Measurements from ENCODE around the gene PIAS4. TPM values are rescaled to one million over a fixed set of nuclear protein-coding genes. Genes with fewer than 3 reads are reported as not detected.

Gene PIAS4
- total RNA-seq, 2 experiments from 2014 or later = 32.1 to 38.3 TPM

DNA sequence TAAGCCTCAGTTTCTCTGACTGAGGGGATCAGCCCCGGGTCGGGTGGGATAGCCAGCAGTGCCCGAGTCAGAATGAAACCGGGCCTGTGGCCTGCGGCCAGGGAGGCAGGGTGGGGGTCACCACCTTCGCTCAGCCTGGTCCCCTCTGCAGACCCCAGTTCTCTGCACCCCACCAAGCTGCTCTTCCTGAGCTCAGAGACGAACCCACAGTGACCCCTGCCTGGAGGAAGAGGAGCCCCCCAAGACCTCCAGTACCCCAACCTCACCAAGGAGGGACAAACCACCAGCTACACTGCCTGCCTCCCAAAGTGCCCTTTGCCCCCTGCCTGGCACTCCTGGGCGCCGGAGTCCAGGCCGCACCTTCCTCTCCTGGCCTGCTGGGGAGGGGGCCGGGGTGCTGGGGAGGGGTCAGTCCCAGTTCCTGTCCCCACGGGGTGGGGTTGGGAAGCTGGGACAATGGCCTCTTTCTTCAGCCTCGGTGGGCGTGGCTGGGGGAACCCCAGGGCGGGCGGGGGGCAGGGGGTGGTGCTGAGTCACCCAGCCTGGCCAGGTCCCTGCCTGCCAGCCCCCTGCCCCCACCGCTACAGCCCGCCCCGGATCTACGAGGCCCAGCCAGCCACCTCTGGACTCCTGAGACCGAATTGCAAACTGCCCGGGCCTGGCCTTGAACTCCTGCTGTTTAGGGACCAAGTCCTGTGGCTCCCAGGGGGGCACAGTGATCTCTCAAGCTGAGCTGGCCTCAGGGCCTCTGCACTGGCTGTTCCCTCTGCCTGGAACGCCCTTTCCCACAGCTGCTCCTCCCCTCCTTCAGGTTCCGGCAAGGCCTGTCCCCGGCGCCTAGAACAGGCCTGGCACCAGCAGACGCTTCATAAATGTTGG is 44.8 kb downstream of the PIAS4 start:
- Mint-ChIP-seq H3K36me3 (peaks cover 35% of the 10 kb centered on the region), H3K4me1 (peaks cover 24% of the 10 kb centered on the region)

GRCh38 chr19:4052993-4053422 is 45.5 kb downstream of the PIAS4 start:
- DNase-seq = no peak
- Mint-ChIP-seq H3K27ac (no peak overlapping the region), H3K27me3 (no peaks in the 10 kb centered on the region), H3K9me3 (no peaks in the 10 kb centered on the region), H3K4me3 (no peak overlapping the region), H3K36me3 (peaks cover 39% of the 10 kb centered on the region), H3K4me1 (peaks cover 27% of the 10 kb centered on the region)
- no peak for ATAC-seq (ENCODE audit: low read depth)
- POLR2A ChIA-PET = no interaction called here

More for the DNA sequence above, 44.8 kb downstream of the PIAS4 start:
- ATAC-seq (ENCODE audit: low read depth) (no peak), DNase-seq (no peak)
- Mint-ChIP-seq H3K27me3 (no peaks in the 10 kb centered on the region), H3K4me3 (no peak overlapping the region), H3K9me3 (no peaks in the 10 kb centered on the region), H3K27ac (no peak overlapping the region)
- POLR2A ChIA-PET = interaction anchor here (0.8 kb wide), 1 partner anchor 37 kb away, joined by 4 read pairs; no protein-coding TSS in a partner anchor

GRCh38 chr19:4053423-4054324 is 46.1 kb downstream of the PIAS4 start:
- no peaks in the 10 kb centered on the region for H3K9me3 Mint-ChIP-seq
- peaks cover 39% of the 10 kb centered on the region for H3K36me3 Mint-ChIP-seq
- no peak overlapping the region for H3K27ac Mint-ChIP-seq
- no peaks in the 10 kb centered on the region for H3K27me3 Mint-ChIP-seq
- H3K4me3 Mint-ChIP-seq = no peak overlapping the region
- POLR2A ChIA-PET = no interaction called here
- H3K4me1 Mint-ChIP-seq = peaks cover 27% of the 10 kb centered on the region
- ATAC-seq (ENCODE audit: low read depth) = no peak
- DNase-seq = no peak

- Mint-ChIP-seq H3K27ac (no peak overlapping the region), H3K4me3 (no peak overlapping the region), H3K4me1 (peaks cover 26% of the 10 kb centered on the region), H3K27me3 (no peaks in the 10 kb centered on the region), H3K9me3 (no peaks in the 10 kb centered on the region), H3K36me3 (peaks cover 38% of the 10 kb centered on the region)
- no peak for DNase-seq
- no peak for ATAC-seq (ENCODE audit: low read depth)
- POLR2A ChIA-PET = no interaction called here
Measured at GRCh38 chr19:4054441-4055208, 47.1 kb downstream of the PIAS4 start.

- no peaks in the 10 kb centered on the region for H3K27me3 Mint-ChIP-seq
- ATAC-seq (ENCODE audit: low read depth) = no peak
- no peak overlapping the region for H3K4me3 Mint-ChIP-seq
- POLR2A ChIA-PET = no interaction called here
- DNase-seq = no peak
- H3K27ac Mint-ChIP-seq = no peak overlapping the region
- H3K9me3 Mint-ChIP-seq = no peaks in the 10 kb centered on the region
- H3K36me3 Mint-ChIP-seq = peaks cover 36% of the 10 kb centered on the region
- peaks cover 24% of the 10 kb centered on the region for H3K4me1 Mint-ChIP-seq
Measured at GRCh38 chr19:4055209-4055552, 47.6 kb downstream of the PIAS4 start.

- ATAC-seq (ENCODE audit: low read depth) = no peak
- Mint-ChIP-seq H3K27ac (no peak overlapping the region), H3K9me3 (no peaks in the 10 kb centered on the region), H3K36me3 (peaks cover 20% of the 10 kb centered on the region), H3K4me1 (peaks cover 14% of the 10 kb centered on the region), H3K4me3 (no peak overlapping the region), H3K27me3 (no peaks in the 10 kb centered on the region)
- POLR2A ChIA-PET = no interaction called here
- DNase-seq = no peak
Measured at GRCh38 chr19:4057931-4058692, 50.6 kb downstream of the PIAS4 start.

GRCh38 chr19:4058693-4059452 is 51.3 kb downstream of the PIAS4 start:
- POLR2A ChIA-PET = no interaction called here
- H3K4me1 Mint-ChIP-seq = peaks cover 10% of the 10 kb centered on the region
- H3K27ac Mint-ChIP-seq = no peak overlapping the region
- H3K9me3 Mint-ChIP-seq = no peaks in the 10 kb centered on the region
- H3K27me3 Mint-ChIP-seq = no peaks in the 10 kb centered on the region
- H3K4me3 Mint-ChIP-seq = no peak overlapping the region
- DNase-seq (no peak), ATAC-seq (ENCODE audit: low read depth) (no peak)
- peaks cover 16% of the 10 kb centered on the region for H3K36me3 Mint-ChIP-seq

- H3K9me3 Mint-ChIP-seq = no peaks in the 10 kb centered on the region
- POLR2A ChIA-PET = no interaction called here
- H3K27ac Mint-ChIP-seq = no peak overlapping the region
- H3K4me3 Mint-ChIP-seq = no peak overlapping the region
- DNase-seq (no peak), ATAC-seq (ENCODE audit: low read depth) (no peak)
- peaks cover 10% of the 10 kb centered on the region for H3K4me1 Mint-ChIP-seq
- peaks cover 17% of the 10 kb centered on the region for H3K36me3 Mint-ChIP-seq
- H3K27me3 Mint-ChIP-seq = no peaks in the 10 kb centered on the region
Measured at GRCh38 chr19:4059453-4059871, 51.9 kb downstream of the PIAS4 start.

- Mint-ChIP-seq H3K27ac (peak overlapping the region; percentile 80), H3K4me1 (peaks cover 10% of the 10 kb centered on the region), H3K27me3 (no peaks in the 10 kb centered on the region), H3K4me3 (peak overlapping the region; percentile 48), H3K9me3 (no peaks in the 10 kb centered on the region), H3K36me3 (peaks cover 17% of the 10 kb centered on the region)
- ATAC-seq (ENCODE audit: low read depth) = peak; percentile 34
- DNase-seq = no peak
- POLR2A ChIA-PET = no interaction called here
Measured at GRCh38 chr19:4059891-4060620, 52.5 kb downstream of the PIAS4 start.

DNA sequence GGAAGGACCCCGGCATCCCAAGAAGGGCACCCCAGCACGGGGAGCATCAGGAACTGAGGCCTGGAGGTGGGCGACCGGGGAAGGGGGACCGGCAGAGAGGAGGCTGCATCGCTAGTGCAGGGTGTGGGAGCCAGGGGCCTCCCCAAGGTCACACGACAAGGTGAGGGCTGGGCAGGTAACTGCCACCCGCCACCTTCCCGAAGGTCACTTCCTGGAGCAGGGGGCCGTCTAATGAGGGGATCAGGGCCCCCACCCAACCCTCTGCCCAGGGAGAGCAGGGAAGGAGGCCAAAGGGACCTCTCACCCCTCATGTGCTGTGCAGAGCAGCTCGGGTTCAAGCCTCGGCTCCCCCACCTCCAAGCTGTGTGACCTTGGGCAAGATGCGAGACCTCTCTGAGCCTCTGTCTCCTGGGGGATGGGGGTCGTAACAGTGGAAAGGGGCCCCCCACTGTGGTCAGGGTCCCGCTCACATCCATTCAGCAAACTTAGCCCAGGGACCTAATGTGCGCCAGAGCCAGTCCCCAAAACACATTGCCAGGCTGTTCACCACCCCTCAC is 53.2 kb downstream of the PIAS4 start:
- POLR2A ChIA-PET = no interaction called here
- Mint-ChIP-seq H3K36me3 (peaks cover 17% of the 10 kb centered on the region), H3K4me3 (peak overlapping the region; percentile 48), H3K27me3 (no peaks in the 10 kb centered on the region), H3K4me1 (peaks cover 10% of the 10 kb centered on the region), H3K9me3 (no peaks in the 10 kb centered on the region), H3K27ac (peak overlapping the region; percentile 80)
- ATAC-seq (ENCODE audit: low read depth) = no peak
- DNase-seq = no peak

DNA sequence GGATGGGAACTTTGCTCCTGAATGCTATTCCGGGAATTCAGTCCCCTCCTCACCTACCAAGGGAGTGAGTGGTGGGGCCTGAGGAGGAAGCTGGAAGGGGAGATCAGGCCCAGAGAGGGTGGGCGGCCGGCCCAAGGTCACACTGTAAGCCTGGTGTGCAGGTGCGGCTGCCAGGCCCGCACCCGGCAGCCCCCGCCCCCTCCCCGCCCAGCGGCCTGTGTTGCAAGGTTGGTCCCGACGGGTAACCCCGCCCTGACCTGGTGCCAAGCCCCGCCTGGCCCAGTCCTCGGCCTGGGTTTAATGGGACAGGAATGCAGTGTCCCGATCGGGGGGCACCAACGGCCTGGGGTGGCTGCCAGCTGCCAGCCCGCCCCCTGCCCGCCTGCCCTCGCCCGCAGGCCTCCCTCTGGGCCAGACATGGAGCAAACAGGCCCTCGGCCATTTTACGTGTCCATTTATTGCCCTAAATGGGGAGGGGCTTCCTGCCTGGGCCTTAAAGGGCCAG is 53.7 kb downstream of the PIAS4 start:
- DNase-seq (no peak), ATAC-seq (ENCODE audit: low read depth) (no peak)
- Mint-ChIP-seq H3K36me3 (peaks cover 12% of the 10 kb centered on the region), H3K27ac (no peak overlapping the region), H3K27me3 (no peaks in the 10 kb centered on the region), H3K4me1 (peaks cover 9% of the 10 kb centered on the region), H3K4me3 (no peak overlapping the region), H3K9me3 (no peaks in the 10 kb centered on the region)
- POLR2A ChIA-PET = no interaction called here
